HPDE6-E6E7 (cell line): ENCODE measurements around the gene COL23A1.
"Not testable (repeated sequence)": the region's sequence is repeated elsewhere in the genome, so short reads cannot be mapped to it uniquely, and the experiment has no call there.

Experiments
- DNase-seq: peaks from one replicate; pipeline ENCODE4 v3.0.0; 2011; ENCODE audit warnings: missing footprints; ENCODE audit errors: extremely low spot score

Gene COL23A1

GRCh38 chr5:178229111-178229510, 361.1 kb downstream of the COL23A1 start:
- not testable (repeated sequence) for DNase-seq

GRCh38 chr5:178228609-178229008, 361.6 kb downstream of the COL23A1 start:
- DNase-seq = no peak

GRCh38 chr5:178227929-178228328, 362.3 kb downstream of the COL23A1 start:
- DNase-seq = no peak

GRCh38 chr5:178227138-178227659, 363.0 kb downstream of the COL23A1 start:
- DNase-seq = no peak

GRCh38 chr5:178225174-178225573, 365.0 kb downstream of the COL23A1 start:
- no peak for DNase-seq

GRCh38 chr5:178224403-178224802, 365.8 kb downstream of the COL23A1 start:
- DNase-seq = no peak

GRCh38 chr5:178223828-178224335, 366.3 kb downstream of the COL23A1 start:
- no peak for DNase-seq

- DNase-seq = no peak
These were observed 366.9 kb downstream of the COL23A1 start for GRCh38 chr5:178223196-178223773.

- no peak for DNase-seq
These were observed 367.9 kb downstream of the COL23A1 start for GRCh38 chr5:178222292-178222691.

- DNase-seq = no peak
These were observed 368.3 kb downstream of the COL23A1 start for GRCh38 chr5:178221853-178222252.

- no peak for DNase-seq
These were observed 368.9 kb downstream of the COL23A1 start for GRCh38 chr5:178221282-178221681.

GRCh38 chr5:178218827-178219226, 371.4 kb downstream of the COL23A1 start:
- DNase-seq = no peak

GRCh38 chr5:178218237-178218776, 371.9 kb downstream of the COL23A1 start:
- no peak for DNase-seq

- DNase-seq = no peak
These were observed 373.4 kb downstream of the COL23A1 start for GRCh38 chr5:178216779-178217178.

GRCh38 chr5:178216088-178216534, 374.1 kb downstream of the COL23A1 start:
- DNase-seq = no peak

GRCh38 chr5:178215280-178216002, 374.8 kb downstream of the COL23A1 start:
- no peak for DNase-seq

- DNase-seq = no peak
These were observed 375.9 kb downstream of the COL23A1 start for GRCh38 chr5:178214160-178214803.

- no peak for DNase-seq
These were observed 376.4 kb downstream of the COL23A1 start for GRCh38 chr5:178213748-178214151.

- no peak for DNase-seq
These were observed 377.2 kb downstream of the COL23A1 start for GRCh38 chr5:178213003-178213461.

GRCh38 chr5:178212241-178213002, 377.8 kb downstream of the COL23A1 start:
- DNase-seq = no peak
